Measurements from ENCODE around the gene MEX3A.

DNA sequence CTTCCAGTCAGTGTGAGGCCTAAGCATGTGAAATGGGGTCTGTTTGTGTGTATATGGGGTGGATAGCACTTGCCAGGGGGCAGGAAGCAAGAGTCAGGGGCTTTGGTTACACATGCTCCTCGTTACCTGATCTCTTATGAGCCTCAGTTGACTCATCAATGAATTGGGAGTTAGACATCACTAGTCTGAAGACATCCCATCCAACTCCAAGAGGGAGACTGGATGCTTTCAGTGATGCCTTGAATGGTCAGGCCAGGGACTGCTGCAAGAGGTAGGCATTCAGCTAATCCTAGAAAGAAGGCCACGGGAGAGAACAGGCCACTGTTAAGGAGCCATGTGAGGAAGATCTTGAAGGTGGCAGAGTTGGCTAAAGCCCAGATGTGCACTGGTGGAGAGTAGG is 15.0 kb downstream of the MEX3A start:
- TF ChIP-seq CTCF (IDR thresholded peaks at IDR 0.05; ENCODE audit: insufficient read depth, low read depth, low read length) (no peak), EZH2 (IDR thresholded peaks at IDR 0.05; ENCODE audit: insufficient read depth, low read length) (no peak)

Data from astrocyte (in vitro differentiated cells and primary cell).